Activated CD8-positive, alpha-beta T cell treated with anti-CD3 and anti-CD28 coated beads for 36 hours (primary cell): ENCODE results near the gene KRTAP4-8. TPM values are rescaled to one million over a fixed set of nuclear protein-coding genes. Genes with fewer than 3 reads are reported as not detected.
"Not testable (repeated sequence)": the region's sequence is repeated elsewhere in the genome, so short reads cannot be mapped to it uniquely, and the experiment has no call there.

ENCODE experiments used
- ATAC-seq: fragments of 200-7000 bp; cut with Tn5 transposase; one replicate; pipeline ENCODE4 v1.10.0; 2021; ENCODE audit warnings: mild to moderate bottlenecking, moderate library complexity
- CTCF ChIA-PET: fragments of 350-600 bp; sonication (Branson Sonifier 250); formaldehyde crosslinking; loops from one replicate; lab custom pipeline; 2021; ENCODE audit warnings: antibody characterized with exemption; lab: Charles Lee
- POLR2A ChIA-PET: fragments of 350-600 bp; sonication (Branson Sonifier 250); formaldehyde crosslinking; loops from one replicate; lab custom pipeline; 2021; ENCODE audit warnings: antibody characterized with exemption; lab: Charles Lee
- DNase-seq: peaks from one replicate; pipeline ENCODE4 v3.0.0-alpha.2; 2020
- H3K27ac Mint-ChIP-seq: one replicate; pipeline ENCODE4 v1.8.0; 2021; ENCODE audit warnings: mild to moderate bottlenecking, mixed read lengths
- H3K27me3 Mint-ChIP-seq: one replicate; pipeline ENCODE4 v1.8.0; 2021; ENCODE audit warnings: mixed read lengths
- H3K36me3 Mint-ChIP-seq: one replicate; pipeline ENCODE4 v1.8.0; 2021; ENCODE audit warnings: low read depth, mixed read lengths
- H3K4me1 Mint-ChIP-seq: one replicate; pipeline ENCODE4 v1.8.0; 2021; ENCODE audit warnings: low read depth, mixed read lengths
- H3K4me3 Mint-ChIP-seq: one replicate; pipeline ENCODE4 v1.8.0; 2021; ENCODE audit warnings: mild to moderate bottlenecking, moderate library complexity, mixed read lengths
- H3K9me3 Mint-ChIP-seq: one replicate; pipeline ENCODE4 v1.8.0; 2021; ENCODE audit warnings: mixed read lengths
- intact Hi-C: fragments of 100-400 bp; cut with micrococcal nuclease; formaldehyde crosslinking; loops from one replicate; pipeline ENCODE4 v1.10.0; 2022
- total RNA-seq, 2 experiments: library from RNA; stranded (reverse); gene quantifications; one replicate each; pipeline ENCODE4 v1.2.3, GENCODE V29; 2021
- TF ChIP-seq, protein P1 (sequence below): fragments of 200-600 bp; IDR thresholded peaks from one replicate; pipeline ENCODE4 v1.8.0; 2022; ENCODE audit warnings: antibody characterized with exemption, mild to moderate bottlenecking

Gene KRTAP4-8
- total RNA-seq, 2 experiments from 2014 or later, result not detected

- H3K27ac Mint-ChIP-seq, result no peak overlapping the region
- no peak for ATAC-seq
Observed at GRCh38 chr17:41121742-41122141, 23.8 kb upstream of the KRTAP4-8 start.

DNA sequence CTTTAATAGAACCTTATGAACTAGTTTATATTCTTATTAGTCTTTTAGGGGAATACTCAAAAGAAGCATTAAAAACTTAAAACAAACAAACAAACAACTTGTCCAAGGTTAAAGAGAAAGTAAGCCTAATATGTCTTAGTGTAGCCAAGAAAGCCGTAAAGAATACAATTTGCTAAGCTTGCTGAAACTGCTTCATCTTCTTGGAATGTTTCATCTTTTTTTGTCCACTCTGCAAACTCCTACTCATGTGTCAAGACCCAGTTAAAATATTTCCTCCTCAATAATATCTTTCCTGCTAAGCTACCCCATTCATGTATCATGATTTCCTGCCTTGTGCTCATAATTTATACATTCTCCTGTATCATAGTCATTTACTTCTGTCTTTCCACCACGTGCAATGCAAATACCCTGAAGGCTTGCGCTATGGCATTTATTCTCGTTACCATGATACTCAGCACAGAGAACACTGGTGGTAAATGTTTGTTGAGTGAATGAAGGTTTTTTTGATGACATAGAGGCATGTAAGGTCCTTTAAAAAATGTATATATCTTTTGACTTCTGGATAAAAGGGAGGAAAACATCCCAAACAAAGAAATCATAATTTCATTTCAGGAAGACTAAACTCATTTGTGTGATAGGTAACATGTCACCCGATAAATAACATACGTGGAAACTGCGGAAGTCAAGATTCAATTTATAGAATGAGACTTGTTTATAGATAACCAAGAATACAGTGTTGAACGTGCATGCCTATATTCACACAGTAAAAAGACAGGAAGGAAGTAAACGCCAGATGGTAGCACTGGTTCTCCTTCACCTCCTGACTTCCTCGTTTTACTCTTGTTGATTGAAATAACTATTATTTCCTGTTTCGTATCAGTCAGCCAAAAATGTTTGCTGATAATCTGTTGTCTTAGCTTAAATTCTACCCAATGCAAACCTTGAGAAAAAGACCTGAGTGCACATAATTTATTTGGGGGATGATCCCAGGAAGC, 22.1 kb upstream of the KRTAP4-8 start:
- H3K27me3 Mint-ChIP-seq, DNase-seq, intact Hi-C loops, ATAC-seq, CTCF ChIA-PET, H3K9me3 Mint-ChIP-seq, H3K36me3 Mint-ChIP-seq, POLR2A ChIA-PET: not testable (repeated sequence)
- H3K27ac Mint-ChIP-seq, result peak overlapping the region; percentile 70
- H3K4me3 Mint-ChIP-seq, result peak overlapping the region; percentile 27
- peaks cover 36% of the 10 kb centered on the region for H3K4me1 Mint-ChIP-seq

More at GRCh38 chr17:41121742-41122141, 23.8 kb upstream of the KRTAP4-8 start:
- Mint-ChIP-seq H3K4me1 (peaks cover 51% of the 10 kb centered on the region), H3K9me3 (peaks cover 8% of the 10 kb centered on the region), H3K4me3 (no peak overlapping the region), H3K36me3 (no peaks in the 10 kb centered on the region), H3K27me3 (no peaks in the 10 kb centered on the region)
- intact Hi-C loops, result no loop called here
- DNase-seq, result no peak
- TF ChIP-seq, protein P1, sequence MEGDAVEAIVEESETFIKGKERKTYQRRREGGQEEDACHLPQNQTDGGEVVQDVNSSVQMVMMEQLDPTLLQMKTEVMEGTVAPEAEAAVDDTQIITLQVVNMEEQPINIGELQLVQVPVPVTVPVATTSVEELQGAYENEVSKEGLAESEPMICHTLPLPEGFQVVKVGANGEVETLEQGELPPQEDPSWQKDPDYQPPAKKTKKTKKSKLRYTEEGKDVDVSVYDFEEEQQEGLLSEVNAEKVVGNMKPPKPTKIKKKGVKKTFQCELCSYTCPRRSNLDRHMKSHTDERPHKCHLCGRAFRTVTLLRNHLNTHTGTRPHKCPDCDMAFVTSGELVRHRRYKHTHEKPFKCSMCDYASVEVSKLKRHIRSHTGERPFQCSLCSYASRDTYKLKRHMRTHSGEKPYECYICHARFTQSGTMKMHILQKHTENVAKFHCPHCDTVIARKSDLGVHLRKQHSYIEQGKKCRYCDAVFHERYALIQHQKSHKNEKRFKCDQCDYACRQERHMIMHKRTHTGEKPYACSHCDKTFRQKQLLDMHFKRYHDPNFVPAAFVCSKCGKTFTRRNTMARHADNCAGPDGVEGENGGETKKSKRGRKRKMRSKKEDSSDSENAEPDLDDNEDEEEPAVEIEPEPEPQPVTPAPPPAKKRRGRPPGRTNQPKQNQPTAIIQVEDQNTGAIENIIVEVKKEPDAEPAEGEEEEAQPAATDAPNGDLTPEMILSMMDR, result no peak
- POLR2A ChIA-PET, result no interaction called here
- CTCF ChIA-PET, result no interaction called here

DNA sequence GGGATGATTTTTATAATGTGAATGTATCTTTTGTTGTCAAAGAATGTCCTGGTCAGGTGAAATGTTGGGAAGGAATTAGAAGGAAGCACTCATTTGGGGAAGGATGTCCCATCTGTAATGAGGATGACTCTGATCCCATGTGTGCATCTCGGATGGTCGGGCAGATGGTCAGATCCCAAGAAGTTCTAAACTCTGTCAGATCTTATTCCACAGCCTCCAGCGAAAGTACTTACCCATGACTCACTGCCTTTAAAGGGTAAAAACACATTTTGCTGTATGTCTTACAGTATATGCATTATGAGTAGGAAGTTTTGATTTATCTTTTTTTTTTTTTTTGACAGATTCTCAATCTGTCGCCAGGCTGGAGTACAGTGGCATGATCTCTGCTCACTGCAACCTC, 20.8 kb upstream of the KRTAP4-8 start:
- CTCF ChIA-PET, result no interaction called here
- Mint-ChIP-seq H3K4me3 (no peak overlapping the region), H3K36me3 (no peaks in the 10 kb centered on the region), H3K4me1 (peaks cover 24% of the 10 kb centered on the region), H3K27ac (no peak overlapping the region), H3K27me3 (no peaks in the 10 kb centered on the region), H3K9me3 (peaks cover 3% of the 10 kb centered on the region)
- TF ChIP-seq, protein P1, result no peak
- DNase-seq (no peak), ATAC-seq (no peak)
- intact Hi-C loops, result no loop called here
- POLR2A ChIA-PET, result no interaction called here

DNA sequence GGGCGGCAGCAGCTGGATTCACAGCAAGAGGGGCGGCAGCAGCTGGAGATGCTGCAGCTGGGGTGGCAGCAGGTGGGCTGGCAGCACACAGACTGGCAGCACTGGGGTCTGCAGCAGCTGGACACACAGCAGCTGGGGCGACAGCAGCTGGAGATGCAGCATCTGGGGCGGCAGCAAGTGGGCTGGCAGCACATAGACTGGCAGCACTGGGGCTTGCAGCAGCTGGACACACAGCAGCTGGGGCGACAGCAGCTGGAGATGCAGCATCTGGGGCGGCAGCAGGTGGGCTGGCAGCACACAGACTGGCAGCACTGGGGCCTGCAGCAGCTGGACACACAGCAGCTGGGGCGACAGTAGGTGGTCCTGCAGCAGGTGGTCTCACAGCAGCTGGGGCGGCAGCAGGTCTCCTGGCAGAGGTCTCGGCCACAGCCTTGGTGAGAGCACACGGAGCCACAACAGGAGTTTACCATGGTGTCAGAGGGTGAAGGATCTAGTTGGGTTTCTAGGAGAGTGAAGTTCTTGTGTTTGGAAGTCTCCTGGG, 20.0 kb upstream of the KRTAP4-8 start, which contains the start of gene KRTAP4-11:
TSS of gene KRTAP4-11 (minus strand) at position 528 of the 541 bp plus-strand sequence. CDS start at position 470, 58 bp downstream.
- H3K4me3 Mint-ChIP-seq, result not testable (repeated sequence)

GRCh38 chr17:41116297-41116696, 18.4 kb upstream of the KRTAP4-8 start:
- DNase-seq (no peak), ATAC-seq (no peak)

More for the DNA sequence above, 20.0 kb upstream of the KRTAP4-8 start, which contains the start of gene KRTAP4-11:
- intact Hi-C loops, POLR2A ChIA-PET, H3K27me3 Mint-ChIP-seq, CTCF ChIA-PET, DNase-seq, H3K27ac Mint-ChIP-seq, H3K36me3 Mint-ChIP-seq, H3K9me3 Mint-ChIP-seq, ATAC-seq: not testable (repeated sequence)
- peaks cover 19% of the 10 kb centered on the region for H3K4me1 Mint-ChIP-seq

More at GRCh38 chr17:41116297-41116696, 18.4 kb upstream of the KRTAP4-8 start:
- POLR2A ChIA-PET, result no interaction called here
- no peaks in the 10 kb centered on the region for H3K36me3 Mint-ChIP-seq
- CTCF ChIA-PET, result no interaction called here
- no peak overlapping the region for H3K27ac Mint-ChIP-seq
- intact Hi-C loops, result no loop called here
- no peaks in the 10 kb centered on the region for H3K27me3 Mint-ChIP-seq
- TF ChIP-seq, protein P1, result no peak
- H3K4me3 Mint-ChIP-seq, result no peak overlapping the region
- H3K4me1 Mint-ChIP-seq, result peaks cover 13% of the 10 kb centered on the region
- H3K9me3 Mint-ChIP-seq, result peaks cover 2% of the 10 kb centered on the region
